Activated B cell treated with CpG ODN at 0.5 μM for 24 hours (primary cell): ENCODE data around the gene HHIPL2. TPM values are rescaled to one million over a fixed set of nuclear protein-coding genes. Genes with fewer than 3 reads are reported as not detected.

ENCODE experiments used
- ATAC-seq: fragments of 200-7000 bp; cut with Tn5 transposase; one replicate; pipeline ENCODE4 v1.10.0; 2021; ENCODE audit warnings: low read depth, mild to moderate bottlenecking, moderate library complexity
- CTCF ChIA-PET: fragments of 350-600 bp; sonication (Branson Sonifier 250); formaldehyde crosslinking; loops from one replicate; lab custom pipeline; 2021; ENCODE audit warnings: antibody characterized with exemption; lab: Charles Lee
- POLR2A ChIA-PET: fragments of 350-600 bp; sonication (Branson Sonifier 250); formaldehyde crosslinking; loops from one replicate; lab custom pipeline; 2021; ENCODE audit warnings: antibody characterized with exemption; lab: Charles Lee
- DNase-seq: peaks from one replicate; pipeline ENCODE4 v3.0.0; 2022
- H3K27ac Mint-ChIP-seq: one replicate; pipeline ENCODE4 v1.8.0; 2020; ENCODE audit warnings: mixed read lengths
- H3K27me3 Mint-ChIP-seq: one replicate; pipeline ENCODE4 v1.8.0; 2021; ENCODE audit warnings: mixed read lengths
- H3K36me3 Mint-ChIP-seq: one replicate; pipeline ENCODE4 v1.8.0; 2021; ENCODE audit warnings: low read depth, mixed read lengths
- H3K4me1 Mint-ChIP-seq: one replicate; pipeline ENCODE4 v1.8.0; 2021; ENCODE audit warnings: mixed read lengths
- H3K4me3 Mint-ChIP-seq: one replicate; pipeline ENCODE4 v1.8.0; 2020; ENCODE audit warnings: mild to moderate bottlenecking, mixed read lengths
- H3K9me3 Mint-ChIP-seq: one replicate; pipeline ENCODE4 v1.8.0; 2020; ENCODE audit warnings: mixed read lengths
- intact Hi-C: fragments of 100-400 bp; cut with micrococcal nuclease; formaldehyde crosslinking; loops from one replicate; pipeline ENCODE4 v1.15.1; 2024
- total RNA-seq: library from RNA; stranded (reverse); gene quantifications from 2 replicates; pipeline ENCODE4 v1.2.3, GENCODE V29; 2022
- TF ChIP-seq, protein P1 (sequence below): fragments of 200-600 bp; IDR thresholded peaks from one replicate; pipeline ENCODE4 v1.8.0; 2022; ENCODE audit warnings: antibody characterized with exemption, mild to moderate bottlenecking

HHIPL2 gene
- total RNA-seq, 1 donor from 2014 or later = 1.5 TPM

DNA sequence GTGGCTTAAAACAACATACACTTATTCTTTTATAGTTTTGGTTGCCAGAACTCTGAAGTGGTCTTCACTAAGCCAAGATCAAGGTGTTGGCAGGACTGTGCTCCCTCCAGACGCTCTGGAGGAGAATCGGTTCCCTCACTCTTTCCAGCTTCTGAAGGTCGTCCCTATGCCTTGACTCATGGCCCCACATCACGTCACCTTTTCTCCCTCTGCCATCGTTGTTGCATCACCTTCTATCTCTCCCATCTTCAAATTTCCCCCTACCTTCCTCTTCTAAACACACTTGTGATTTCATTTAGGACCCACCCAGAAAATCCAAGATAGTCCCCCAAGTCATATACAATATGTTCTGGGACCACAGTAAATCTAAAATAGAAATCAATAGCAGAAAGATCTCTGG is 12.4 kb downstream of the HHIPL2 start:
- Mint-ChIP-seq H3K4me3 (no peak overlapping the region), H3K36me3 (no peaks in the 10 kb centered on the region), H3K27me3 (peaks cover 7% of the 10 kb centered on the region), H3K9me3 (no peaks in the 10 kb centered on the region), H3K4me1 (no peaks in the 10 kb centered on the region), H3K27ac (no peak overlapping the region)
- DNase-seq (no peak), ATAC-seq (no peak)
- CTCF ChIA-PET = no interaction called here
- TF ChIP-seq, protein P1, sequence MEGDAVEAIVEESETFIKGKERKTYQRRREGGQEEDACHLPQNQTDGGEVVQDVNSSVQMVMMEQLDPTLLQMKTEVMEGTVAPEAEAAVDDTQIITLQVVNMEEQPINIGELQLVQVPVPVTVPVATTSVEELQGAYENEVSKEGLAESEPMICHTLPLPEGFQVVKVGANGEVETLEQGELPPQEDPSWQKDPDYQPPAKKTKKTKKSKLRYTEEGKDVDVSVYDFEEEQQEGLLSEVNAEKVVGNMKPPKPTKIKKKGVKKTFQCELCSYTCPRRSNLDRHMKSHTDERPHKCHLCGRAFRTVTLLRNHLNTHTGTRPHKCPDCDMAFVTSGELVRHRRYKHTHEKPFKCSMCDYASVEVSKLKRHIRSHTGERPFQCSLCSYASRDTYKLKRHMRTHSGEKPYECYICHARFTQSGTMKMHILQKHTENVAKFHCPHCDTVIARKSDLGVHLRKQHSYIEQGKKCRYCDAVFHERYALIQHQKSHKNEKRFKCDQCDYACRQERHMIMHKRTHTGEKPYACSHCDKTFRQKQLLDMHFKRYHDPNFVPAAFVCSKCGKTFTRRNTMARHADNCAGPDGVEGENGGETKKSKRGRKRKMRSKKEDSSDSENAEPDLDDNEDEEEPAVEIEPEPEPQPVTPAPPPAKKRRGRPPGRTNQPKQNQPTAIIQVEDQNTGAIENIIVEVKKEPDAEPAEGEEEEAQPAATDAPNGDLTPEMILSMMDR = no peak
- POLR2A ChIA-PET = no interaction called here
- intact Hi-C loops = no loop called here

DNA sequence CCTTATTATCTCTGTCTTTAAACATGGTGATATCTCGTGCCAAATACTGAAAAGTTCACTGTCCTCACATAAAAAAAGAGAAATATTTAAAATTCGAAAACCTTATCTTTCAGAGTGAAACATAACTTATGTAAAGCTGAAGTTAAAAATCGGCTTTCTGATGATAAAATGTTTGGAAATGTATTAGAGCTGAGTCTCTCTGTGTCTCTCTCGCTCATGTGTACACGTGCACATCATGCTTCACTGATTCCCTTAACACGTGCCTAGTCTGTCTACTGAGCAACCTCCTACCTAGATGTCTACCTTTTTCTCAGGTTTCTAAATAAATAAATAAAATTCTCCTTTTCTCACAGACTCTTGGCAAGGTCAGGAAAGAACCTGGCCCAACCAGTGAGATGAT is 17.1 kb downstream of the HHIPL2 start:
- H3K9me3 Mint-ChIP-seq = peaks cover 3% of the 10 kb centered on the region
- peaks cover 11% of the 10 kb centered on the region for H3K27me3 Mint-ChIP-seq
- intact Hi-C loops = no loop called here
- no peak overlapping the region for H3K4me3 Mint-ChIP-seq
- H3K36me3 Mint-ChIP-seq = no peaks in the 10 kb centered on the region
- TF ChIP-seq, protein P1 = no peak
- ATAC-seq (no peak), DNase-seq (no peak)
- no peak overlapping the region for H3K27ac Mint-ChIP-seq
- ChIA-PET CTCF (no interaction called here), POLR2A (no interaction called here)
- H3K4me1 Mint-ChIP-seq = no peaks in the 10 kb centered on the region

DNA sequence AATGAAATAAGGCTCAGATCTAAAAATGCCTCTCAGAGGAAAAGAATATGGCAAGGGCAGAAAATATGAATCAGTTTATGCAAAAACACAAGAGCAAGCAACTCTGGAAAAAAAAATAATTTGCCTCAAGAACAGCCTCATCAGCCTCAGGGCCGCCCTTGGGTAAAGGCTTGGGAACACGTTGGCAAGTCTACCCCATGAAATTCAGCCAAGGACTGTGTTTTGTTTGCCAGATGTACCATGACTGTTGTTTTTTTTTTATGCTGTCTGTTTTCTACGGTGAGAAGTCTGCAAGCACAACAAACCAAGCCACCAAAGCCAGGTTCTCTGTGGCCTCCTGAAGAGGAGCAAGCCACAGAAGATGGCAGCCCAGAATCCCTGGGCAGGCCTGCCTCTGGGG is 18.0 kb downstream of the HHIPL2 start:
- TF ChIP-seq, protein P1 = no peak
- intact Hi-C loops = no loop called here
- DNase-seq (no peak), ATAC-seq (no peak)
- Mint-ChIP-seq H3K27ac (no peak overlapping the region), H3K36me3 (no peaks in the 10 kb centered on the region), H3K9me3 (peaks cover 3% of the 10 kb centered on the region), H3K27me3 (peaks cover 11% of the 10 kb centered on the region), H3K4me3 (no peak overlapping the region), H3K4me1 (no peaks in the 10 kb centered on the region)
- CTCF ChIA-PET = no interaction called here
- POLR2A ChIA-PET = no interaction called here

DNA sequence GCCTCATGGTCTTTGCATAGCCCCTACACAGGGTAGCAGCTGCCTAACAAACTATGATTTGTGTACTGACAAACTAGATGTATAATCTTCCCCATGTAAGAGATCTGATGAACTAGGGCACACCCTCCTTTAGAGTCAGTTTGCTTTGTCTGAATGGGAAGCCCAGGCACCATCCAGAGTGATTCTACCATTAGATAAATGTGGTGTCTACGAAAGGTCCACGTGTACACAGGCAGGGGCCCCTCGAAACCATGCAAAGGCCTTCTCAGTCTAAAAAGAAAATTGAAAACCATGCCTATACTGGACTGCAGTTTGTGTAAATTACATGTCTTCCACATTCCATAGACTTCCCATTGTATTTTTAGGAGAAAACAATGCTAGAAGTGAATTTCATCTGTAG is 18.7 kb downstream of the HHIPL2 start:
- H3K4me1 Mint-ChIP-seq = no peaks in the 10 kb centered on the region
- ATAC-seq (no peak), DNase-seq (no peak)
- intact Hi-C loops = no loop called here
- POLR2A ChIA-PET = interaction anchor here (0.6 kb wide), 2 partner anchors 359 to 1905 kb away, joined by 3 to 5 read pairs; partner anchors contain the start of gene WDR26
- peaks cover 3% of the 10 kb centered on the region for H3K9me3 Mint-ChIP-seq
- no peak overlapping the region for H3K4me3 Mint-ChIP-seq
- TF ChIP-seq, protein P1 = no peak
- no peak overlapping the region for H3K27ac Mint-ChIP-seq
- H3K36me3 Mint-ChIP-seq = no peaks in the 10 kb centered on the region
- peaks cover 11% of the 10 kb centered on the region for H3K27me3 Mint-ChIP-seq
- CTCF ChIA-PET = no interaction called here

DNA sequence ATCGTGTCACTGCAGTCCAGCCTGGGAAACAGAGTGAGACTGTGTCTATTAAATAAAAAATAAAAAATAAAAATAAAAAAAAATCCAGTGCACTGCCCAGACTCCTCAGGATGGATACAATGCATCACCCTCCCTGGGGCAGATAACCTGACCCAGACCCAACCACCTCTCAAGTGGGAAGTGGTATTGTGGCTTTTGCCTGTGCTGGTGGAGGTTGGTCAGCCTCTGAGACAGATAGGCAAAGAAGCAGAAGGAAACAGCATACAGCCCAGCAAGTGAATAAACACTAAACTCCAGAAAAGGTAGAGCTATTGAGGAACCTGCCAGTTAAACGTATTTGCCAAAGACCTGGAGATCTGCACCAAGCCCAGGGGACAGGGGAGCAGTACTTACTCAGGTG is 22.0 kb downstream of the HHIPL2 start:
- no peak for DNase-seq
- Mint-ChIP-seq H3K27ac (no peak overlapping the region), H3K36me3 (no peaks in the 10 kb centered on the region), H3K9me3 (peaks cover 3% of the 10 kb centered on the region), H3K4me1 (no peaks in the 10 kb centered on the region), H3K27me3 (peaks cover 4% of the 10 kb centered on the region), H3K4me3 (no peak overlapping the region)
- TF ChIP-seq, protein P1 = no peak
- intact Hi-C loops = no loop called here
- ChIA-PET CTCF (no interaction called here), POLR2A (no interaction called here)
- no peak for ATAC-seq
